Measurements from ENCODE around the gene RDH12. TPM values are rescaled to one million over a fixed set of nuclear protein-coding genes. Genes with fewer than 3 reads are reported as not detected.

RDH12 gene
- total and polyA plus RNA-seq, 2 donors (not counting 1 experiment from before 2014, with no cell fraction given): not detected

DNA sequence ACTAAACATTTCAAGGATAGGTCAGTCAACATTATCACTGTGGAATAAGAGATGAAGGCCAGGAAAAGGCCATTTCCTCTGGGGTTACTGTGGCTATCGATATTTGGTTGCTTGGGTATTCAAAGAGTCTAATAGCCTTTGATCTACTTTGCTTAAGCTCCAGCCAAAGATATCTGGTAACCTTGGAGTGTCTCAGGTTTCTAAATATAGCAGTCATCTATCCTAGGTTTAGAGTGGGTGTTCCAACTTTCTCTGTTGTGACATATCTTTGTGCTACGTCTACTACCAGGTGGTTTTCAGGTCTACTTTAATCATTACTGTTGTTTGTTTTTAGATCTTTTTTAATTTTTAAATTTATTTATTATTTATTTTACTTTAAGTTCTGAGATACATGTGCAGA lies 42.4 kb downstream of the RDH12 start:
- H2AFZ ChIP-seq (ENCODE audit: low read length): no peak overlapping the region
- no peak overlapping the region for H3K27ac ChIP-seq (ENCODE audit: insufficient read depth, low read length)
- no peak for DNase-seq (ENCODE audit: low read depth in 2 of 2)
- H4K20me1 ChIP-seq (ENCODE audit: control insufficient read depth, extremely low read depth, insufficient read depth, low read length): no peaks in the 10 kb centered on the region
- H3K4me3 ChIP-seq (replicated peaks in 1 of 4; ENCODE audit: control extremely low read depth in 1 of 4, insufficient read depth in 1 of 4, low read depth in 3 of 4, low read length in 4 of 4): no peak overlapping the region
- peaks cover 3% of the 10 kb centered on the region for H3K36me3 ChIP-seq (ENCODE audit: control insufficient read depth, insufficient read depth, low read length)
- H3K4me2 ChIP-seq (ENCODE audit: extremely low read depth, insufficient read depth, low read length): no peak overlapping the region
- H3K9ac ChIP-seq (ENCODE audit: insufficient read depth, low read length): no peak overlapping the region
- no peaks in the 10 kb centered on the region for H3K4me1 ChIP-seq (ENCODE audit: control insufficient read depth, extremely low read depth, insufficient read depth, low read length)
- no peaks in the 10 kb centered on the region for H3K9me3 ChIP-seq (ENCODE audit: control insufficient read depth, insufficient read depth, low read depth, low read length)
- TF ChIP-seq EZH2 (IDR thresholded peaks at IDR 0.05; ENCODE audit: low read length, missing control alignments): no peak
- TF ChIP-seq, protein P1, sequence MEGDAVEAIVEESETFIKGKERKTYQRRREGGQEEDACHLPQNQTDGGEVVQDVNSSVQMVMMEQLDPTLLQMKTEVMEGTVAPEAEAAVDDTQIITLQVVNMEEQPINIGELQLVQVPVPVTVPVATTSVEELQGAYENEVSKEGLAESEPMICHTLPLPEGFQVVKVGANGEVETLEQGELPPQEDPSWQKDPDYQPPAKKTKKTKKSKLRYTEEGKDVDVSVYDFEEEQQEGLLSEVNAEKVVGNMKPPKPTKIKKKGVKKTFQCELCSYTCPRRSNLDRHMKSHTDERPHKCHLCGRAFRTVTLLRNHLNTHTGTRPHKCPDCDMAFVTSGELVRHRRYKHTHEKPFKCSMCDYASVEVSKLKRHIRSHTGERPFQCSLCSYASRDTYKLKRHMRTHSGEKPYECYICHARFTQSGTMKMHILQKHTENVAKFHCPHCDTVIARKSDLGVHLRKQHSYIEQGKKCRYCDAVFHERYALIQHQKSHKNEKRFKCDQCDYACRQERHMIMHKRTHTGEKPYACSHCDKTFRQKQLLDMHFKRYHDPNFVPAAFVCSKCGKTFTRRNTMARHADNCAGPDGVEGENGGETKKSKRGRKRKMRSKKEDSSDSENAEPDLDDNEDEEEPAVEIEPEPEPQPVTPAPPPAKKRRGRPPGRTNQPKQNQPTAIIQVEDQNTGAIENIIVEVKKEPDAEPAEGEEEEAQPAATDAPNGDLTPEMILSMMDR (conservative IDR thresholded peaks at IDR 0.05 in 1 of 2, IDR thresholded peaks at IDR 0.05 in 1 of 2; ENCODE audit: low read depth in 1 of 2, low read length in 2 of 2): no peak
- no peaks in the 10 kb centered on the region for H3K27me3 ChIP-seq (ENCODE audit: control insufficient read depth, insufficient read depth, low read length)
- H3K79me2 ChIP-seq (ENCODE audit: control insufficient read depth, insufficient read depth, low read length): no peaks in the 10 kb centered on the region

- peaks cover 3% of the 10 kb centered on the region for H3K36me3 ChIP-seq (ENCODE audit: control insufficient read depth, insufficient read depth, low read length)
- DNase-seq (ENCODE audit: low read depth in 2 of 2): no peak
- H4K20me1 ChIP-seq (ENCODE audit: control insufficient read depth, extremely low read depth, insufficient read depth, low read length): no peaks in the 10 kb centered on the region
- no peak overlapping the region for H2AFZ ChIP-seq (ENCODE audit: low read length)
- no peaks in the 10 kb centered on the region for H3K79me2 ChIP-seq (ENCODE audit: control insufficient read depth, insufficient read depth, low read length)
- no peaks in the 10 kb centered on the region for H3K27me3 ChIP-seq (ENCODE audit: control insufficient read depth, insufficient read depth, low read length)
- H3K4me1 ChIP-seq (ENCODE audit: control insufficient read depth, extremely low read depth, insufficient read depth, low read length): no peaks in the 10 kb centered on the region
- no peak overlapping the region for H3K4me2 ChIP-seq (ENCODE audit: extremely low read depth, insufficient read depth, low read length)
- no peak overlapping the region for H3K27ac ChIP-seq (ENCODE audit: insufficient read depth, low read length)
- no peak overlapping the region for H3K9ac ChIP-seq (ENCODE audit: insufficient read depth, low read length)
- TF ChIP-seq, protein P1 (conservative IDR thresholded peaks at IDR 0.05 in 1 of 2, IDR thresholded peaks at IDR 0.05 in 1 of 2; ENCODE audit: low read depth in 1 of 2, low read length in 2 of 2): no peak
- no peak overlapping the region for H3K4me3 ChIP-seq (replicated peaks in 1 of 4; ENCODE audit: control extremely low read depth in 1 of 4, insufficient read depth in 1 of 4, low read depth in 3 of 4, low read length in 4 of 4)
- no peaks in the 10 kb centered on the region for H3K9me3 ChIP-seq (ENCODE audit: control insufficient read depth, insufficient read depth, low read depth, low read length)
These were observed 45.2 kb downstream of the RDH12 start for GRCh38 chr14:67746927-67747326.

DNA sequence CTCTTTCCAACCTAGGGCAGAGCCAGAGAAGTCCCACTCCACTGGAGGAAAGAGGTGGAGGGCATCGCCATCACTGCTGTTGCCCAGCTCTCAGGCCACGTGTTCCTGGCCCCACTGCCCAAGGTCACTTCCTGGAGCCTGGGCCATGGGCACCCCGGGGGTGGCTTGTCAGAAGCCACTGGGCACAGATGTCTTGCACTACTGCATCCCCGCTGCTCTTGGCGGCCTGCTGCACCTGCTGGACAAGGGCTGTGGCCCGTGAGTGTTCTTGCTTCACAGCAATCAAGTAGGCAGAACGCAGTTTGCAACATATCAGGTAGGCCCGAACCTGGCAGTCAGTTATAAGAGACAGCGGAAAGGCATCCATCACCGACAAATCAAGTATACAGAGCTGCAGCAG lies 46.6 kb downstream of the RDH12 start:
- Histone ChIP-seq H3K4me3 (replicated peaks in 1 of 4; ENCODE audit: control extremely low read depth in 1 of 4, insufficient read depth in 1 of 4, low read depth in 3 of 4, low read length in 4 of 4) (no peak overlapping the region), H3K9ac (ENCODE audit: insufficient read depth, low read length) (no peak overlapping the region), H3K9me3 (ENCODE audit: control insufficient read depth, insufficient read depth, low read depth, low read length) (no peaks in the 10 kb centered on the region), H3K79me2 (ENCODE audit: control insufficient read depth, insufficient read depth, low read length) (no peaks in the 10 kb centered on the region), H3K4me1 (ENCODE audit: control insufficient read depth, extremely low read depth, insufficient read depth, low read length) (no peaks in the 10 kb centered on the region), H3K36me3 (ENCODE audit: control insufficient read depth, insufficient read depth, low read length) (peaks cover 5% of the 10 kb centered on the region), H4K20me1 (ENCODE audit: control insufficient read depth, extremely low read depth, insufficient read depth, low read length) (no peaks in the 10 kb centered on the region), H3K27ac (ENCODE audit: insufficient read depth, low read length) (no peak overlapping the region), H3K27me3 (ENCODE audit: control insufficient read depth, insufficient read depth, low read length) (no peaks in the 10 kb centered on the region), H2AFZ (ENCODE audit: low read length) (no peak overlapping the region), H3K4me2 (ENCODE audit: extremely low read depth, insufficient read depth, low read length) (no peak overlapping the region)
- no peak for DNase-seq (ENCODE audit: low read depth in 2 of 2)
- TF ChIP-seq EZH2 (IDR thresholded peaks at IDR 0.05; ENCODE audit: low read length, missing control alignments): no peak
- TF ChIP-seq, protein P1 (conservative IDR thresholded peaks at IDR 0.05 in 1 of 2, IDR thresholded peaks at IDR 0.05 in 1 of 2; ENCODE audit: low read depth in 1 of 2, low read length in 2 of 2): no peak
